ENCODE data around the gene SLC29A4.

SLC29A4 gene

DNA sequence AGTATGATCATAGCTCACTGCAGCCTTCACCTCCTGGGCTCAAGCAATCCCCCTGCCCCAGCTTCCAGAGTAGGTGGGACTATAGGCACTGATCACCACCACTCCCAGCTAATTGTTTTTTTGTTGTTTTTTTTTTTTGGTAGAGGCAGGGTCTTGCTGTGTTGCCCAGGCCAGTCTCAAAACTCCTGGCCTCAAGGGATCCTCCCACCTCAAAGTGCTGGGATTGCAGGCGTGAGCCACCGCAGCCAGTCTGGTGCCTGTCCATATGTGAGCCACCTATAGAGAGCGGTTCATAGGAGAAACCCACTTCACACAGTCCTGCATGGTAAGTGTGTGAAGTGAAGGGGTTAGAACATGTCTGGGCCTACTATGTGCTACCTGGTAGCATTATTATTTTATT lies 47.5 kb downstream of the SLC29A4 start:
- no peak for DNase-seq (ENCODE audit: extremely low spot score)
- TF ChIP-seq BHLHE40 (IDR thresholded peaks at IDR 0.05; ENCODE audit: borderline replicate concordance) (no peak), NFRKB (IDR thresholded peaks at IDR 0.05) (no peak), L3MBTL2 (conservative IDR thresholded peaks at IDR 0.05) (no peak), FOXM1 (IDR thresholded peaks at IDR 0.05; ENCODE audit: borderline replicate concordance) (no peak), TARDBP (IDR thresholded peaks at IDR 0.05) (no peak), ARNT (IDR thresholded peaks at IDR 0.05) (no peak), ELF4 (IDR thresholded peaks at IDR 0.05) (no peak), HDGF (IDR thresholded peaks at IDR 0.05; ENCODE audit: borderline replicate concordance) (no peak), SUZ12 (IDR thresholded peaks at IDR 0.05) (no peak), LEF1 (IDR thresholded peaks at IDR 0.05; ENCODE audit: borderline replicate concordance) (no peak), CTBP1 (IDR thresholded peaks at IDR 0.05; ENCODE audit: borderline replicate concordance) (no peak), PKNOX1 (IDR thresholded peaks at IDR 0.05) (no peak), FOXA1 (IDR thresholded peaks at IDR 0.05) (no peak), SP1 (IDR thresholded peaks at IDR 0.05) (no peak), ZNF384 (IDR thresholded peaks at IDR 0.05) (no peak)
- POLR2A ChIA-PET, result no interaction called here
- CTCF ChIA-PET, result no interaction called here

DNA sequence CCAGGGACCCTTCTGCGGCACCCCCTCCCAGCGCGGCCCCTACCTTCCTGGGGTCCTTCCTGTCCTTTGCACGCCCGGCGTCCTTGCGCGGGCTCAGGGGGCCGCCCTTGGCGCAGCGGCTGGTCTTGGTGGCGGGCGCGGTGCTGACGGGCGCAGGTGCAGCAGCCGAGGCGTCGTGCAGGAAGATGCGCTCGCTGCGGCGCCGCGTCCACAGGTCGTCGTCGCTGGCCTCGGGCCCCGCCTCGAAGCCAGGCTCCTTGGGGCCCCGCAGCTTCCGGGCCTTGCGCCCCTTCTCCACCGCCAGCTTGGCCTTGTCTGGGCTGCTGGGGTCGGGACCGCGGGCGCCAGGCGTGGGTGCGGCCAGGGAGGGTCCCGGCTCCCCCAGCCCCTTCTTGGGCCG lies 49.8 kb downstream of the SLC29A4 start:
- POLR2A ChIA-PET, result interaction anchor here (0.6 kb wide), 1 partner anchor 47 kb away, joined by 3 read pairs; no protein-coding TSS in a partner anchor

DNA sequence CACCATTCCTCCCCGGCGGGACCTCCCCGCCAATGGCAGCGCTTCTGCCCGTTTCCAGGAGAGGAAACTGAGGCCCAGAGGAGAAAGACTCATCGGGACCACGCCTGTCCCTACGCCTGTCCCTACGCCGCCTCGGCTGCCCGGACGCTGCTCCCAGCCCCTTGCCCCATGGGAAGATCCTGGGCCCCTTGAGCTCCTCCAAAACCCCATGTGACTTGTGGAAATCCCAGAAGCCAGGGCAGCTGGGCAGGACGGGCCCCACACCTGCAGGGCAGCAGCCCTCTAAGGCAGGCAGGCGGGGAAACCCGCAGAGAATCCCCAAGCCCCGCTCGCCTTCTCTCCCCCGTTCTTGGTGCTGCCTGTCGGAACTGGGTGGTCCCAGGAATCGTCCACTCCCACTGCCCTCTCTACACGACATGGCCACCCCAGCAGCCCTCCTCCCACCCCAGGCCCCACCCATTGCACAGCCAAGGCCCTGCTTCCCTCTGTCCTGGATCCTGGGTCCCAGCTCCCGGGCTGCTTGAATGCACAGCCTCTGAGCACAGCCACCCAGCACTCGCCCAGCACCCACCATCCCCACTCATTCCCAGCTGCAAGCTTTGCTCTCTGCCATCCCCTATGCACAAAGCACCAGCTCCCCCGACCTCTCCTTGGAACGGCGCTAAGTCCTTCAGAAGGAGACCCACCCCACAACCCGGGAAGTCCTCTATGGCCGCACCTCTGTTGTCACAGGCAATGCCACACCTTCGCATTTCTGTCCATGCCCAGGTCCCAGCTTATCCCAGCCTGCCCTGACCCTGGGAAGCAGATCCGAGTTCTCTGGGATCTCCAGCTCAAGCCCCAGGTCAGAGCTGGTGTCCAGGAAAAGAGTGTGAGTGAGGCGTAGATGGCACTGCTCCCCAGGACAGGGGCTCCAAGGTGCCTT lies 50.6 kb downstream of the SLC29A4 start:
- ChIA-PET POLR2A (no interaction called here), CTCF (no interaction called here)
- DNase-seq (ENCODE audit: extremely low spot score), result no peak
- TF ChIP-seq SP1 (IDR thresholded peaks at IDR 0.05) (no peak), SUZ12 (IDR thresholded peaks at IDR 0.05) (no peak), FOXK2 (IDR thresholded peaks at IDR 0.05) (no peak)

More for the DNA sequence above, 49.8 kb downstream of the SLC29A4 start:
- CTCF ChIA-PET, result no interaction called here
- TF ChIP-seq CTBP1 (IDR thresholded peaks at IDR 0.05; ENCODE audit: borderline replicate concordance) (no peak), ELF4 (IDR thresholded peaks at IDR 0.05) (no peak), SUZ12 (IDR thresholded peaks at IDR 0.05) (no peak), BHLHE40 (IDR thresholded peaks at IDR 0.05; ENCODE audit: borderline replicate concordance) (no peak), L3MBTL2 (conservative IDR thresholded peaks at IDR 0.05) (no peak), FOXM1 (IDR thresholded peaks at IDR 0.05; ENCODE audit: borderline replicate concordance) (no peak), HDGF (IDR thresholded peaks at IDR 0.05; ENCODE audit: borderline replicate concordance) (no peak), SP1 (IDR thresholded peaks at IDR 0.05) (no peak), FOXK2 (IDR thresholded peaks at IDR 0.05) (no peak), NFRKB (IDR thresholded peaks at IDR 0.05) (no peak), LEF1 (IDR thresholded peaks at IDR 0.05; ENCODE audit: borderline replicate concordance) (no peak), ARNT (IDR thresholded peaks at IDR 0.05) (no peak)
- DNase-seq (ENCODE audit: extremely low spot score), result no peak

DNA sequence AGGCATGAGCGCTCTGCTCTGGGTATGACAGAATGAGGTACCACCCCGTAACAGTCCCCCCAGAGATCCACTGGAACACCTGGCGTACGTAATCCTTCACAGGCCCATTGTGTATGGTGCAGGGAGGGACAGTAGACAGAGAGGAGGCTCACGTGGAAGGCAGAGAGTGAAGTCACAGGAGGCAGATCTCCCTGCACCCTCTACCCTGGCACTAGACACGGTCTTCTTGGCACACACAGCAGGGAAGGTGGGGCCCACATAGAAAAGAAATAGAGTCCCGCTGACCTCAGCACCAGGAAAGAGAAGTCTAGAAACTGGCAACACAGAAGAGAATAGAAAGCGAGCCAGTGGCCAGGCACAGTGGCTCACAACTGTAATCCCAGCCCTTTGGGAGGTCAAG lies 51.9 kb downstream of the SLC29A4 start:
- ChIA-PET CTCF (no interaction called here), POLR2A (no interaction called here)
- DNase-seq (ENCODE audit: extremely low spot score), result no peak
- no peak for TF ChIP-seq ZNF384 (IDR thresholded peaks at IDR 0.05)
- no peak for TF ChIP-seq TARDBP (IDR thresholded peaks at IDR 0.05)
- no peak for TF ChIP-seq CTBP1 (IDR thresholded peaks at IDR 0.05; ENCODE audit: borderline replicate concordance)
- no peak for TF ChIP-seq FOXM1 (IDR thresholded peaks at IDR 0.05; ENCODE audit: borderline replicate concordance)

- no peak for DNase-seq (ENCODE audit: extremely low spot score)
- TF ChIP-seq PKNOX1 (IDR thresholded peaks at IDR 0.05) (no peak), FOXA1 (IDR thresholded peaks at IDR 0.05) (no peak), LEF1 (IDR thresholded peaks at IDR 0.05; ENCODE audit: borderline replicate concordance) (no peak), HDGF (IDR thresholded peaks at IDR 0.05; ENCODE audit: borderline replicate concordance) (no peak), SP1 (IDR thresholded peaks at IDR 0.05) (no peak), L3MBTL2 (conservative IDR thresholded peaks at IDR 0.05) (no peak), ZNF384 (IDR thresholded peaks at IDR 0.05) (no peak), FOXM1 (IDR thresholded peaks at IDR 0.05; ENCODE audit: borderline replicate concordance) (no peak), TARDBP (IDR thresholded peaks at IDR 0.05) (no peak), BHLHE40 (IDR thresholded peaks at IDR 0.05; ENCODE audit: borderline replicate concordance) (no peak), ARNT (IDR thresholded peaks at IDR 0.05) (no peak), NFRKB (IDR thresholded peaks at IDR 0.05) (no peak)
- ChIA-PET CTCF (no interaction called here), POLR2A (no interaction called here)
These were observed 54.3 kb downstream of the SLC29A4 start for GRCh38 chr7:5337047-5337446.

DNA sequence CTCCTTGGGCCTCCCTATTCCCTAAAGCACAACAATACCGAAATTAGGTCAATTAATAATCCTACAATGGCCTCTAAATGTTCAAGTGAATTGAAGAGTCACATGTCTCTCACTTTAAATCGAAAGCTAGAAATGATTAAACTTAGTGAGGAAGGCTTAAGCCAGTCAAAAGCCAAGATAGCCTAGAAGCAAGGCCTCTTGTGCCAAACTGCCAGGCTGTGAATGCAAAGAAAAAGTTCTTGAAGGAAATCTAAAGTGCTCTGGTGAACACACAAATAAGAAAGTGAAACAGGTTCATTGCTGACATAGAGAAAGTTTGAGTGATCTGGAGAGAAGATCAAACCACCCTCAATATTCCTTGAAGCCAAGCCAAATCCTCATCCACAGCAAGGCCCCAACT lies 57.2 kb downstream of the SLC29A4 start:
- DNase-seq (ENCODE audit: extremely low spot score), result no peak
- POLR2A ChIA-PET, result no interaction called here
- TF ChIP-seq FOXM1 (IDR thresholded peaks at IDR 0.05; ENCODE audit: borderline replicate concordance), result no peak
- TF ChIP-seq TARDBP (IDR thresholded peaks at IDR 0.05), result no peak
- CTCF ChIA-PET, result no interaction called here

DNA sequence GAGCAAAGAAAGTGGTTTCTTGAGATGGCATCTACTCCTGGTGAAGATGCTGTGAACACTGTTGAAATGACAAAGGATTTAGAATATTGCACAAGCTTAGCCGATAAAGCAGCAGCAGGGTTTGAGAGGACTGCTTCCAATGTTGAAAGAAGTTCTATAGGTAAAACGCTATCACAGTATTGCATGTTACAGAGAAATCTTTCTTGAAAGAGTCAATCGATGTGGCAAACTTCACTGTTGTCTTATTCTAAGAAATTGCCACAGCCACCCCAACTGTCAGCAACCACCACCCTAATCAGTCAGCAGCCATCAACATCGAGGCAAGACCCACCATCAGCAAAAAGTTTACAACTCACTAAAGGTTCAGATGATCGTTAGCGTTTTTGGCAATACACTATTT lies 59.9 kb downstream of the SLC29A4 start:
- CTCF ChIA-PET, result interaction anchor here (0.5 kb wide), 1 partner anchor 22 kb away, joined by 3 read pairs; no protein-coding TSS in a partner anchor
- POLR2A ChIA-PET, result no interaction called here
- DNase-seq (ENCODE audit: extremely low spot score), result no peak
- TF ChIP-seq ARNT (IDR thresholded peaks at IDR 0.05) (no peak), SP1 (IDR thresholded peaks at IDR 0.05) (no peak), FOXK2 (IDR thresholded peaks at IDR 0.05) (no peak)

Measured in HEK293T (cell line).